ENCODE measurements around the gene ETS2.
"Not testable (repeated sequence)": the region's sequence is repeated elsewhere in the genome, so short reads cannot be mapped to it uniquely, and the experiment has no call there.

Gene ETS2

GRCh38 chr21:38839328-38840286 lies 33.9 kb downstream of the ETS2 start:
- DNase-seq (ENCODE audit: low spot score), result no peak

GRCh38 chr21:38840456-38841300 lies 34.9 kb downstream of the ETS2 start:
- DNase-seq (ENCODE audit: low spot score), result no peak

GRCh38 chr21:38841472-38841871 lies 35.7 kb downstream of the ETS2 start:
- DNase-seq (ENCODE audit: low spot score), result no peak

DNA sequence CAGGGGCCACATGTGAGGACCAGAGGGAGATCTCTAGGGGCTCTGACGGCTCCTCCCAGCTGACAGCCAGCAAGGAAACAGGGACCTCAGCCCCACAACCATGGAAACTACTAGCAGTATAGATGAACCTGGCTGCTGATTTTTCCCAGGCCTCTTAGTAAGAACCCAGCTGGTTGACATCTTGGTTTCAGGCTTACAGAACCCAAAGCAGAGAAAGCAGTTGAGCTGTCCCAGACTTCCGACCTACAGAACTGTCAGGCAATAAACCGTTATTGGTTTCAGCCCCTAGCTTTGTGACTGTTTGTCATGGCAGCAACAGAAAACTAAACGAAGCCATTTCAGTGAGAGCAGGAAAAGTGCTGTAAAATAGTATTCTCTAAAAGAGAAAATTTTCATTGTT lies 36.4 kb downstream of the ETS2 start:
- no peak for DNase-seq (ENCODE audit: low spot score)

DNA sequence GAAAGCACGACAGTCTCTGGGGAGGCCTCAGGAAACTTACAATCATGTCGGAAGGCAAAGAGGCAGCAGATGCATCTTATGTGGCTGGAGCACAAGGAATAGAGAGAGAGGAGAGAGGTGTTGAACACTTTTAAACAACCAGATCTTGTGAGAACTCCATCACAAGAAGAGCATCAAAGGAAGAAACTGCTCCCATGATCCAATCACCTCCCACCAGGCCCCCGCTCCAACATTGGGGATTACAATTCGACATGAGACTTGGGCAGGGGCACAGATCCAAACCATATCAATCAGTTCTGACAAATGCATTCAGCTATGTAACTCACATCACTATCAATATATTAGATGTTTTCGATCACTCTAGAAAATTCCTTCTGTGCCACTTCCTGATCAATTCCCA lies 37.6 kb downstream of the ETS2 start:
- no peak for DNase-seq (ENCODE audit: low spot score)

GRCh38 chr21:38843806-38844503 lies 38.2 kb downstream of the ETS2 start:
- no peak for DNase-seq (ENCODE audit: low spot score)

GRCh38 chr21:38845374-38845773 lies 39.6 kb downstream of the ETS2 start:
- DNase-seq (ENCODE audit: low spot score), result not testable (repeated sequence)

DNA sequence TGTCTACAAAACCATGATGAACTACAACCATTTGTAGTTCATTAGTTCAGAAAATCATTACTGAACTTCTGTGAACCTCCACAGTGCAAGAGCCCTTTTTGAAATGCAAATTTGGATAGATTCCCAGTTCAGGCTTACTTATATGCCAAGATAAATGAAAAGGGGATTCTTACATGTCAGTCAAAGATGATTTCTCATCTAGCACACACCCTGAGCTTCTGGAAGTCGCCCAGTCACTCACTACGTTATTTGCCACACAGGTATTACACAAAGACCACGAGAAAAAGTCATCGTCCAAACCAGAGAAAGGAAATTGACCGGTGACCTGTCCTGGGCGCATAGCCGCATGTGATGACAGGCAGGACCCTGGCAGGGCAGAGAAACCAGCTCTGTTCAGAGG lies 41.8 kb downstream of the ETS2 start:
- no peak for DNase-seq (ENCODE audit: low spot score)

DNA sequence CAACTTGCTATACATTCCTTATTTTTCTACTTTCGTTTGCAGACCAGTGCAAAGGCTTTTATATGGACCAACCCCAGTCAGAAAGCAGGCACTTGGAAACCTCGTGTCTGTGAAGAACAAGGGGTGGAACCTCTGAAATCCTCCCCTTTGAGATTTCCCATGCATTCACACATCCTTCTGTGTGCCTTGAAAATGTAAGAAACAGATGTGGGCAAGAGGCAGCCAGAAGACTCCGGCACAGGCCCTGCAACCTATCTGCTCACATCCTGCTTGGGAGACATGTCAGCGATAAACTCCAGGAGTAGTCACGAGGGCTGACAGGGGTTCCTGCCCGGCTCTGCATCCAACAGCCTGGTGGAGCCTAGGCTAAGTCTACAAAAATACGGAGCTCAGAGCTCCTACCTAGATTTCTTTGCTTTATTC lies 42.5 kb downstream of the ETS2 start:
- DNase-seq (ENCODE audit: low spot score), result no peak

GRCh38 chr21:38849776-38850175 lies 44.0 kb downstream of the ETS2 start:
- no peak for DNase-seq (ENCODE audit: low spot score)

- peak; percentile 18 for DNase-seq (ENCODE audit: low spot score)
Observed at GRCh38 chr21:38850277-38850951, 44.7 kb downstream of the ETS2 start.

DNA sequence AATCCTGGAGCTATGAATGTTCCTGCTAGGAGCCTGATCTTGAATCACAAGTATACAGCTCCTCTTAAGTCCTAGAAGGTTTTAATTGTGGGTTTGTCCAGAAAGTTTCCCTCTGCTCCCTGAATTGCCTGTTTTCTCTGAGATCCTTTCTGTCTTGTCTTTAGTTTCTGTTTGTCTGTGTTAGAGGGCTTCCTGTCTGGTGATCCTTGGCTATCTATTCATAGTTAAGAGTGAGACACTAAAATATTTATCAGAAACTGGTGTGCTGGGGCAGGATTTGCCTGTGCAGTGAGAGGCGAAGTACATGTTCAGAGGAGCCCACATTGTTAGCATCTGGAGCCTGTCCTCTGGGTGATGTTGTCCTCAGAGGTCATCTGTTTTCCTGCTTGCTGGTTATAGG lies 45.4 kb downstream of the ETS2 start:
- no peak for DNase-seq (ENCODE audit: low spot score)

- DNase-seq (ENCODE audit: low spot score), result no peak
Observed at GRCh38 chr21:38852278-38852677, 46.5 kb downstream of the ETS2 start.

DNA sequence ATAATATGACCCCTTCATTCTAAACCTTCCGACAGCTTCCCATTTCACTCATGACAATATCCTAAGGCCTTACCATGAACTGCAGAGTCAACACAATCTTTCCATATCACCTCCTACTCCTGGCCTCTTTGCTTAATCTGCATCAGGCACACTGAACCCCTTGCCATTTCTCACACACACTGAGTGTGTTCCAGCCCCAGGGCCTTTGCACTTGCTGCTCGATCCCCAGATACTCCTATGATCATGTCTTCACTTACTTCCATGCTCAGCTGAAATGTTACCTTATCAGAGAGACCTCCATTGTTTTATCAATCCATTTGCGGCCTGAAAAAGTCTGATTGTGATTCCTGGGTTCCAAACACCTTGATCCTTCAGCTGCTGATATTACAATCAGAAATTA lies 47.0 kb downstream of the ETS2 start:
- no peak for DNase-seq (ENCODE audit: low spot score)

- peak; percentile 11 for DNase-seq (ENCODE audit: low spot score)
Observed at GRCh38 chr21:38853421-38853919, 47.7 kb downstream of the ETS2 start.

- DNase-seq (ENCODE audit: low spot score), result no peak
Observed at GRCh38 chr21:38857152-38857825, 51.6 kb downstream of the ETS2 start.

DNA sequence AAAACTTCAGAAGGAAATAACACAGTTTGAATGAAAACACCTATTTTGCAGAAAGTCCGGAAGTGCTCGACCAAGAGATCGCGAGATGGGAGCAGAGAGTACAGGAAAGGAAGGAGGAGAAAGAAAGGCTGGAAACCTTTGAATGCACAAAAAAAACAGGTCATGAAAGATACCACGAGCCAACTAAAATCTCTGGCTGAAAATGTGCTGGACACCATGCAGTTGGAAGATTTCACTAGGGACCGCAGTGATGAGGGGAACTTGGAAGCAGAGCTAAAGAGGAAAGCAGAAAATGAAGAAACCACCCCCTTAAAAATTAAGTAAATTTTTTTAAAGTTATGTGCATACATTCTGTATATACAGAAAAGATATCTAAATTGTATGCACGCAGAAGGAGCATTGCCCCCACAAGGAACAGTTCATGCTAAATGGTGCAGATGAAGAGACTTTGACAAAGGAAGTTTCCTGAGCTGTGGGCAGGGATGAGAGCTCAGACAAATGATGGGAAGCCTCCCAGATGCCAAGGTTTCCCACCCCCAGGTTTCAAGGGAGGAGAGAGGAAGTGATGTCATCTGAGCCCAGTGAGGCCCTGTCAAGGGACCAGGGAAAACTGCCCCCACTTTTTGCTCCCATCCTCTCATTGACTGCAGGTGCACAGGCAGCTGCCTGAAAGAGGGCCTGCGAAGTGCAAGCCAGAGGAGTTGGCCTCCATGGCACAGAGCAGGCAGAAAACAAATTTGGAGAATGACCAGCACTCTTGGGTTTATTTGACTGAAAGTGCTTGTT lies 52.5 kb downstream of the ETS2 start:
- DNase-seq (ENCODE audit: low spot score), result no peak

DNA sequence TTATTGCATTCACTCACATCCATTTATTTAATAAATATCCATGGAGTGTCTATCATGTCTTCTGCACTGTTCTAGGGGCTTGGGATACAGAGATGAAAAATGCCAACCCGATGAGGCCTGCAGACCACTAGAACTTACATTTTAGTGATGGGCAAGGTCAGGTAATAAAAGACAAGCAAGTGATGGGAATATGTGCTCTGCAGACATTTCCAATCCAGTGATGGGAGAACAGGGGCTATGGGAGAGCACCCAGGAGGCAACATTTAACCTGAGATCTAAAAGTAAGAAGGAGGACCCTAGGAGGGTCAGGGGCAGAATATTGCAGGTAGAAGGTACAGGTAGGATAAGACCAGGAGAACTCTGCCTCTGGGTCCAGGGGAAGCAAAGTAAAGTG lies 53.1 kb downstream of the ETS2 start:
- no peak for DNase-seq (ENCODE audit: low spot score)

DNA sequence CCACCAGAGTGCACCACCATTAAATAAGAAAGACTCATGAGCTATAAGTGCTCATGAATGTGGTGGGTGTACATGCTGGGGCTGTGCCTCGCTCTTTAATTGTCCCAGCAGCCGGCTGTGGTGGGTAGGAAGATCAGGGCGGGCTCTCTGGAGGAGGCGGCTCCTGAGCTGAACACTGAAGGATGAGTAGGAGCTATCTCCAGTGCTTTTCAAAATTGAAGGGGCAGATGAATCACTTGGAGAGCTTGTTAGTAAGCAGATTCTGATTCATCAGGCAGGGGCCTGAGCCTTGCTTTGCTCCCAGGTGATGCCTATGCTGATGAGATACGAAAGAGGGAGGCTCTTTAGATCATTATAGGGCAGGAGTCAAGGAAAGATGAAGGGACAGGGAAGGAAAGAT lies 54.1 kb downstream of the ETS2 start:
- no peak for DNase-seq (ENCODE audit: low spot score)

DNA sequence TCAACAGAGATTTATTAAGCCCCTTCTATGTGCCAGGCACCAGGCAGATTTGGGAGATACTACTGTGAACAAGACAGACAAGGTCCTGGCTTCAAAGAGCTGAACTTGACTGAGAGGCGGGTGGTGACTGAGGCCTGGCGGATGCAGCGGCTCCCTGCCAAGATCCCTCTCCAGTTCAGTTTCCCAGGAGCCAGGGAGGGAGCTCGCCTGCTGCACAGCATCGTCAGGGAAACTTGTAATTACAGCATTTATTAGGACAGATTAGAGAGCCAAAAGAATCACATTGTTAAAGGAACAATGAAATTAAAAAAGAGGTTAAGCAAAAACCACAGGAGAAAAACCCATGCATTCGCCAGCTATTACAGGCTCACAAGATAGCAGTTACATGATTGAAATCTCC lies 55.3 kb downstream of the ETS2 start:
- DNase-seq (ENCODE audit: low spot score), result no peak
